KMS-11 (cell line): ENCODE results near the gene DIP2C.

Experiments
- H2AFZ ChIP-seq: fragments of 200-600 bp; sonication (generic); 2 replicates; pipeline ENCODE4 v1.6.1; 2016; ENCODE audit warnings: antibody characterized with exemption, mixed run types, low read depth
- H3K27ac ChIP-seq: fragments of 200-600 bp; sonication (generic); 2 replicates; pipeline ENCODE4 v1.6.1; 2016; ENCODE audit warnings: mild to moderate bottlenecking, mixed run types
- H3K27me3 ChIP-seq: fragments of 200-600 bp; sonication (generic); 2 replicates; pipeline ENCODE4 v1.6.1; 2017; ENCODE audit warnings: mild to moderate bottlenecking, low read depth, mixed run types, moderate library complexity; ENCODE audit not compliant: insufficient read depth
- H3K36me3 ChIP-seq: fragments of 200-600 bp; sonication (generic); 2 replicates; pipeline ENCODE4 v1.6.1; 2017; ENCODE audit warnings: mild to moderate bottlenecking, mixed run types; ENCODE audit not compliant: insufficient read depth
- H3K4me1 ChIP-seq: fragments of 200-600 bp; sonication (generic); 2 replicates; pipeline ENCODE4 v1.6.1; 2016; ENCODE audit warnings: mild to moderate bottlenecking, low read depth, mixed run types; ENCODE audit not compliant: poor library complexity, severe bottlenecking
- H3K4me2 ChIP-seq: fragments of 200-600 bp; sonication (generic); 2 replicates; pipeline ENCODE4 v1.7.0; 2016; ENCODE audit warnings: mild to moderate bottlenecking, mixed run types
- H3K4me3 ChIP-seq: fragments of 200-600 bp; sonication (generic); IDR thresholded peaks from 2 replicates; pipeline ENCODE4 v1.6.1; 2017; ENCODE audit warnings: low read depth, low read length, mixed read lengths; ENCODE audit not compliant: insufficient read depth
- H3K79me2 ChIP-seq: fragments of 200-600 bp; sonication (generic); 2 replicates; pipeline ENCODE4 v1.6.1; 2016; ENCODE audit warnings: low read depth, mixed run types; ENCODE audit not compliant: insufficient read depth
- H3K9ac ChIP-seq: fragments of 200-600 bp; sonication (generic); 2 replicates; pipeline ENCODE4 v1.6.1; 2016; ENCODE audit warnings: mild to moderate bottlenecking, mixed run types
- H4K20me1 ChIP-seq: fragments of 200-600 bp; sonication (generic); 2 replicates; pipeline ENCODE4 v1.6.1; 2016; ENCODE audit warnings: mild to moderate bottlenecking, mixed run types; ENCODE audit not compliant: insufficient read depth
- TF ChIP-seq, protein P1 (sequence below): fragments of 200-600 bp; sonication (generic); conservative IDR thresholded peaks from 2 replicates; pipeline ENCODE4 v1.6.1; 2017; ENCODE audit warnings: low read depth, mild to moderate bottlenecking, antibody characterized with exemption, low read length, moderate library complexity, mixed read lengths

The DIP2C gene

DNA sequence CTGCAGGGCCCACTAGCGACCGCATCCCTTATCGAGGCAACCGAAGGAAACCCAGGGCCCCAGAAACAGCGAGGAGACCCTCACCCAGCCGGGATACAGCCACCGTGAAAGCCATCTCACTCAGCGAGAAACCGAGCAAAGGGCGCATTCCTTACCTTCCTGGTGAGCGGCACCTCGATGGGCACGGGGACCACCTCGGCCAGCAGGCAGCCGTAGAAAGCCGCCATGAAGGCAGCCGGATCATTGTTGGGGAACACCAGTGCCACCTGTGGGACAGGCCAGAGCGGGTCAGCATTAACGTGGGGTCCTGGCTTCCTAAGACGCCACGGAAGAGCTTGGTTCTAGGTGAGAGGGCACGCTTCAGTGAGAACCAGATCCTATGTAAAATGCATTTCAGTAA, 290.5 kb downstream of the DIP2C start:
- Histone ChIP-seq H3K79me2 (no peaks in the 10 kb centered on the region), H3K4me3 (no peak overlapping the region), H4K20me1 (no peaks in the 10 kb centered on the region), H3K9ac (no peak overlapping the region), H3K4me1 (no peaks in the 10 kb centered on the region), H3K27ac (no peak overlapping the region), H2AFZ (no peak overlapping the region), H3K4me2 (no peak overlapping the region), H3K27me3 (no peaks in the 10 kb centered on the region), H3K36me3 (no peaks in the 10 kb centered on the region)
- TF ChIP-seq, protein P1, sequence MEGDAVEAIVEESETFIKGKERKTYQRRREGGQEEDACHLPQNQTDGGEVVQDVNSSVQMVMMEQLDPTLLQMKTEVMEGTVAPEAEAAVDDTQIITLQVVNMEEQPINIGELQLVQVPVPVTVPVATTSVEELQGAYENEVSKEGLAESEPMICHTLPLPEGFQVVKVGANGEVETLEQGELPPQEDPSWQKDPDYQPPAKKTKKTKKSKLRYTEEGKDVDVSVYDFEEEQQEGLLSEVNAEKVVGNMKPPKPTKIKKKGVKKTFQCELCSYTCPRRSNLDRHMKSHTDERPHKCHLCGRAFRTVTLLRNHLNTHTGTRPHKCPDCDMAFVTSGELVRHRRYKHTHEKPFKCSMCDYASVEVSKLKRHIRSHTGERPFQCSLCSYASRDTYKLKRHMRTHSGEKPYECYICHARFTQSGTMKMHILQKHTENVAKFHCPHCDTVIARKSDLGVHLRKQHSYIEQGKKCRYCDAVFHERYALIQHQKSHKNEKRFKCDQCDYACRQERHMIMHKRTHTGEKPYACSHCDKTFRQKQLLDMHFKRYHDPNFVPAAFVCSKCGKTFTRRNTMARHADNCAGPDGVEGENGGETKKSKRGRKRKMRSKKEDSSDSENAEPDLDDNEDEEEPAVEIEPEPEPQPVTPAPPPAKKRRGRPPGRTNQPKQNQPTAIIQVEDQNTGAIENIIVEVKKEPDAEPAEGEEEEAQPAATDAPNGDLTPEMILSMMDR: no peak

GRCh38 chr10:397321-398068, 292.0 kb downstream of the DIP2C start:
- no peaks in the 10 kb centered on the region for H3K4me1 ChIP-seq
- TF ChIP-seq, protein P1: no peak
- no peak overlapping the region for H3K9ac ChIP-seq
- H4K20me1 ChIP-seq: no peaks in the 10 kb centered on the region
- no peak overlapping the region for H3K4me2 ChIP-seq
- no peak overlapping the region for H2AFZ ChIP-seq
- no peaks in the 10 kb centered on the region for H3K79me2 ChIP-seq
- H3K4me3 ChIP-seq: no peak overlapping the region
- H3K36me3 ChIP-seq: no peaks in the 10 kb centered on the region
- H3K27ac ChIP-seq: no peak overlapping the region
- H3K27me3 ChIP-seq: no peaks in the 10 kb centered on the region

DNA sequence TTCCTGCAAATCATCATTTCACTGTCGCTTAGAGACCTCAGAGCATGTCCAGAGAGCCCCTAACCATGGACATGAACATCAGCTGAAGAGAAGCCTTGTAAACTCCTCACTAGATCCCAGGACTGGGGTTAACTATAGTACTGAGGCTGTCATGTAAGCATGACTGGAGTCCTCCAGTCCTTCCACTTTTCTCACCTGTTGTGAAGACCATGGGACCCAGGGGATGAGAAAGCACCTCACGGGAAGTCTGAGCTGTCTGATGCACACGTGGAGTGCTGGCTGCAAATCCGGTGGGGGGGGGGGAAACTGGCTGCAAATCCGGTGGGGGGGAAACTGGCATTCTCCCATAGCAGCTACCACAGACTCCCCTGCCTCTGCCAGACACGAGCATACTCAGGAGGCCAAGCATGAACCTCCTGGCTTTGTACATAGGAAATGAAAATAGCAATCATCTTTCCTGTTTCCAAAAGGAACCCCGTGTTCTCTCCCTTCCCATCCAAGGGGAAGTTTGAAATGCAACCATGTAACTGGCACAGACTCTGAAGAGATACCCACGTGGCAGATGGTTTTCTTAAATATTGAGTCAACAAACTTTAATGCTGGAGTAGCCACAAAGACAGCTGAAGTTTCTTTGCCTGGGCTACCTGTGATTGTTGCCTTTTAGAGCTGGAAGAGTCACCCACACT, 292.8 kb downstream of the DIP2C start:
- H3K9ac ChIP-seq: no peak overlapping the region

DNA sequence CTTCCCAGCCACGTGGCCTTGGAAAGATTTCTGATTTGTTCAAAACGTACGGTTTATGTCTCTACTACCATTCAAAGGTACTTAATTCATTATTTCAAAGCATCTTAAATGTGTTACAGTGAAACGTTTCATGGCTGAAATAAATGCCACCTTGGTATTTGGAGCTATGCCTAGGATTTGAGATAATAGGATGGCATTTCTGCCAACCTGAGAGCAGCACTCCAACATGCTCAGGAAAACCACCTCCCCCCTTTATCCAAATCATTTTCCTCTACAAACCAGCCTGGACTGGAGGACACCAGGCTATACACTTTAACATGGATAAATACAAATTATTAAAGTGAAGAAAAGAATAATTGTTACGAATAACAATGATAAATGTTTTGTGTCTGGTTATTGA, 293.4 kb downstream of the DIP2C start:
- TF ChIP-seq, protein P1: no peak
- H3K4me2 ChIP-seq: no peak overlapping the region
- no peaks in the 10 kb centered on the region for H3K36me3 ChIP-seq
- H3K4me3 ChIP-seq: no peak overlapping the region
- H4K20me1 ChIP-seq: no peaks in the 10 kb centered on the region
- no peak overlapping the region for H3K9ac ChIP-seq
- no peaks in the 10 kb centered on the region for H3K27me3 ChIP-seq
- H3K79me2 ChIP-seq: no peaks in the 10 kb centered on the region
- H3K27ac ChIP-seq: no peak overlapping the region
- no peak overlapping the region for H2AFZ ChIP-seq
- no peaks in the 10 kb centered on the region for H3K4me1 ChIP-seq

More for the DNA sequence above, 292.8 kb downstream of the DIP2C start:
- Histone ChIP-seq H3K4me3 (no peak overlapping the region), H3K79me2 (no peaks in the 10 kb centered on the region), H2AFZ (no peak overlapping the region), H3K27me3 (no peaks in the 10 kb centered on the region), H3K36me3 (no peaks in the 10 kb centered on the region), H4K20me1 (no peaks in the 10 kb centered on the region), H3K4me2 (no peak overlapping the region), H3K27ac (no peak overlapping the region), H3K4me1 (no peaks in the 10 kb centered on the region)
- TF ChIP-seq, protein P1: no peak
